ENCODE data around the gene NKAIN1.

DNA sequence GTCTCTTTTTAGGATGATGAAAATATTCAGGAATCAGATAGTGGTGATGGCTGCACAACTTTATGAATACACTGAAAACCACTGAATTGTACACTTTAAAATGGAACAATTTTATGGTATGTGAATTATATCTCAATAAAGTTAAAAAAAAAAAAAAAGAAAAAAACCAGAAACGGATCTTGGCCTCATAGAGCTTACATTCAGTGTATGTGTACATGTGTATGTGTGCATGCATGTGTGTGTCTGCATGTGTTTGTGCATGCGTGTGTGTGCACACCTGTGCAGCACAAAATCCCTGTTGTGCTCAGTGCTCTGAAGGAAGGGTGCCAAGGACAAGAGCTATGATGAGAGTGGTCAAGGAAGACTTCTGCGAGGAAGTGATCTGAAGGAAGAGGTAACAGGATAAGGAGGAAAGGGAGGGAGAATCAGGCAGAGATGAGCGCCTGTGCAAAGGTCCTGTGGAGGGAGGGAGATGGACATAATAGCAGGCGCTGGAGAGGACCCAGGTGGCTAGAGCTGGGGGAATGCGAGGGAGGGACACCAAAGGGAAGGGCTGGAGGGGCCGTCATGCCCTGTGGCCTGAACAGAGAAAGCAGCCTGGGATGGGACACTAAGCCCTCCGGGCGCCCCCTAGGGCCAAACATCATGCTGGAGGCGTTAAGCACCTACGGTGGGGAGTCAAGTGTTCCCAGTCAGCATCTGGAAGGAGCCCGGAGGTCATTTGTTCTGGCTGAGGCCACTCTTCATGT, 25.2 kb downstream of the NKAIN1 start:
- TF ChIP-seq, protein P1, sequence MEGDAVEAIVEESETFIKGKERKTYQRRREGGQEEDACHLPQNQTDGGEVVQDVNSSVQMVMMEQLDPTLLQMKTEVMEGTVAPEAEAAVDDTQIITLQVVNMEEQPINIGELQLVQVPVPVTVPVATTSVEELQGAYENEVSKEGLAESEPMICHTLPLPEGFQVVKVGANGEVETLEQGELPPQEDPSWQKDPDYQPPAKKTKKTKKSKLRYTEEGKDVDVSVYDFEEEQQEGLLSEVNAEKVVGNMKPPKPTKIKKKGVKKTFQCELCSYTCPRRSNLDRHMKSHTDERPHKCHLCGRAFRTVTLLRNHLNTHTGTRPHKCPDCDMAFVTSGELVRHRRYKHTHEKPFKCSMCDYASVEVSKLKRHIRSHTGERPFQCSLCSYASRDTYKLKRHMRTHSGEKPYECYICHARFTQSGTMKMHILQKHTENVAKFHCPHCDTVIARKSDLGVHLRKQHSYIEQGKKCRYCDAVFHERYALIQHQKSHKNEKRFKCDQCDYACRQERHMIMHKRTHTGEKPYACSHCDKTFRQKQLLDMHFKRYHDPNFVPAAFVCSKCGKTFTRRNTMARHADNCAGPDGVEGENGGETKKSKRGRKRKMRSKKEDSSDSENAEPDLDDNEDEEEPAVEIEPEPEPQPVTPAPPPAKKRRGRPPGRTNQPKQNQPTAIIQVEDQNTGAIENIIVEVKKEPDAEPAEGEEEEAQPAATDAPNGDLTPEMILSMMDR (IDR thresholded peaks at IDR 0.05): no peak
- TF ChIP-seq POLR2AphosphoS5 (IDR thresholded peaks at IDR 0.05; ENCODE audit: low read depth, low read length): no peak
